ENCODE measurements around the gene RDM1.

- TF ChIP-seq CTCF (IDR thresholded peaks at IDR 0.05 in 8 of 11, conservative IDR thresholded peaks at IDR 0.05 in 3 of 11) (no peak), POLR2A (IDR thresholded peaks at IDR 0.05) (no peak)
Measured at GRCh38 chr17:35944151-35944550, 13.6 kb upstream of the RDM1 start.
